DMS153 treated with DMSO at 0.1 percent for 48 hours (cell line): ENCODE results near the gene CRISPLD2.

ENCODE experiments used
- DNase-seq: peaks from one replicate; lab custom pipeline; 2025; ENCODE audit not compliant: unreplicated experiment; lab: John Stamatoyannopoulos, UW

The CRISPLD2 gene

GRCh38 chr16:84838383-84838948, 18.7 kb downstream of the CRISPLD2 start:
- DNase-seq: no peak

- DNase-seq: no peak
Observed at GRCh38 chr16:84839054-84839453, 19.3 kb downstream of the CRISPLD2 start.

- no peak for DNase-seq
Observed at GRCh38 chr16:84839956-84840355, 20.2 kb downstream of the CRISPLD2 start.

- DNase-seq: no peak
Observed at GRCh38 chr16:84840687-84841627, 21.2 kb downstream of the CRISPLD2 start.

- peak; percentile 93 for DNase-seq
Observed at GRCh38 chr16:84841787-84842300, 22.1 kb downstream of the CRISPLD2 start.

GRCh38 chr16:84842516-84843148, 22.8 kb downstream of the CRISPLD2 start:
- DNase-seq: no peak

- no peak for DNase-seq
Observed at GRCh38 chr16:84843149-84844048, 23.6 kb downstream of the CRISPLD2 start.

GRCh38 chr16:84844049-84844350, 24.2 kb downstream of the CRISPLD2 start:
- peak; percentile 35 for DNase-seq

GRCh38 chr16:84844559-84845495, 25.0 kb downstream of the CRISPLD2 start:
- no peak for DNase-seq

GRCh38 chr16:84845496-84846002, 25.8 kb downstream of the CRISPLD2 start:
- no peak for DNase-seq

GRCh38 chr16:84847564-84848355, 28.0 kb downstream of the CRISPLD2 start:
- DNase-seq: no peak

- no peak for DNase-seq
Observed at GRCh38 chr16:84848986-84849634, 29.3 kb downstream of the CRISPLD2 start.

GRCh38 chr16:84849751-84850150, 30.0 kb downstream of the CRISPLD2 start:
- DNase-seq: no peak

- DNase-seq: no peak
Observed at GRCh38 chr16:84850714-84851113, 30.9 kb downstream of the CRISPLD2 start.

GRCh38 chr16:84851192-84852127, 31.7 kb downstream of the CRISPLD2 start:
- peak; percentile 55 for DNase-seq

- no peak for DNase-seq
Observed at GRCh38 chr16:84853534-84853933, 33.7 kb downstream of the CRISPLD2 start.

GRCh38 chr16:84854759-84855158, 35.0 kb downstream of the CRISPLD2 start:
- no peak for DNase-seq
